Stimulated activated CD8-positive, alpha-beta memory T cell treated with anti-CD3 and anti-CD28 coated beads, Interleukin-4, amount 100 ng/mL, for 48 hours (primary cell): Measurements from ENCODE around the gene KLF13.
A peak's percentile ranks its signal among the peaks of the same experiment; 100 is the strongest.

Experiments
- DNase-seq: peaks from one replicate; pipeline ENCODE4 v3.0.0-alpha.2; 2020

The KLF13 gene

GRCh38 chr15:31317421-31318327, 9.0 kb upstream of the KLF13 start:
- DNase-seq = no peak

- DNase-seq = no peak
These were observed 8.2 kb upstream of the KLF13 start for GRCh38 chr15:31318429-31318828.

DNA sequence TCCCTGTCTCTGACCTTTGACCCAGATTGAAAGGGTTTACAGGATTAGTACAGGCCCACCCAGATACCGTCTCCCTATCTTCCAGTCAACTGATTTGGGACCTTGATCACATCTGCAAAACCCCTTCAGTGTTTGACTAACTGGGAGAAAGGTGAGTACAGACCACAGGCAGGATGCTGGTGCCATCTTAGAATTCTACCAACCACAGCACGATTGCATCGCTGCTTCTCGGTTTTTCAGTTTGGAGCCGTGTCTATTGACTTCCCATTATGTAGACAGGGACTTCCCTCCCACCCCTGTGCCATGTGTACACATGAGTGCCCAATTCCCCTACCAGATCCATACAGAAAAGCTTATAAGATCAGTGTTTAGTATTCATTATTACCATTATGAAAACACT, 6.6 kb upstream of the KLF13 start:
- no peak for DNase-seq

DNA sequence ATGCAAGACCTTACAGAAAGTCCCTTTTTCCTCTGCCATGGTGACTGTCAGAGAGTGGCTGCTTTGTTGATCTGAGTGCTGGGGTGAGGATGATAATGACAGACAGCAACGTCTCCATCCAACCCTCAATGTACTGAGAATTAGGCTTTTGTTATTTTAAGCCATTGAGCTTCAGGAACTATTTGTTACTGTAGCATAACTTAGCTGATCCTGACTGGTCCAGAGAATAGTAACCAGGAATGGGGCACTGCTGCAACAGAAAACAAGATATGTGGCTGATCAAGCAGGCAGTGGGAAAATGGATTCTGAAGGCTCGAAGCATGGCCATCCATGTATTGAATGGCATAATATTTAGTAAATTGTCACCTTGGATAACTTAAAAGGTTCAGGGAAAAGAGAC, 5.2 kb upstream of the KLF13 start:
- DNase-seq = no peak

- DNase-seq = no peak
These were observed 4.1 kb upstream of the KLF13 start for GRCh38 chr15:31322504-31322903.

GRCh38 chr15:31323627-31324026, 3.0 kb upstream of the KLF13 start:
- DNase-seq = no peak

DNA sequence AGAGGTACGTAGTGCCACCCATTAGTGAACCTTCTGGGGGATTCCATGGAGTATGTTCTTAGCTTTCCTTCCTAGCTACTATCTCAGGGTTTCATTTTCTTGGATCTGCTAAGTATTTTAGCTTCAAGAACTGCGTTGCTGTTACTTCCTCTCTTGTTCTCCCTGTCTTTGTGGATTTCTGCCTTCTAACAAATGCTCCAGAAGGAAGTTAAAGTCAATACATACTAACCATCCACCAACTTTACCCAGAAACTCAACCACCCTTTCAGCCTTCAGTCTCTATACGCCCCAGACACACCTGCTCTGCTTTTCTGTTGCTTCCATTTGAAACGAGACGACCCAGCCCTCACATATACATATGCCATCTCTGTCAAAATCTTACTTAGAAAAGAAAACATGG, 2.4 kb upstream of the KLF13 start:
- no peak for DNase-seq

- no peak for DNase-seq
These were observed 1.6 kb upstream of the KLF13 start for GRCh38 chr15:31324806-31325594.

DNA sequence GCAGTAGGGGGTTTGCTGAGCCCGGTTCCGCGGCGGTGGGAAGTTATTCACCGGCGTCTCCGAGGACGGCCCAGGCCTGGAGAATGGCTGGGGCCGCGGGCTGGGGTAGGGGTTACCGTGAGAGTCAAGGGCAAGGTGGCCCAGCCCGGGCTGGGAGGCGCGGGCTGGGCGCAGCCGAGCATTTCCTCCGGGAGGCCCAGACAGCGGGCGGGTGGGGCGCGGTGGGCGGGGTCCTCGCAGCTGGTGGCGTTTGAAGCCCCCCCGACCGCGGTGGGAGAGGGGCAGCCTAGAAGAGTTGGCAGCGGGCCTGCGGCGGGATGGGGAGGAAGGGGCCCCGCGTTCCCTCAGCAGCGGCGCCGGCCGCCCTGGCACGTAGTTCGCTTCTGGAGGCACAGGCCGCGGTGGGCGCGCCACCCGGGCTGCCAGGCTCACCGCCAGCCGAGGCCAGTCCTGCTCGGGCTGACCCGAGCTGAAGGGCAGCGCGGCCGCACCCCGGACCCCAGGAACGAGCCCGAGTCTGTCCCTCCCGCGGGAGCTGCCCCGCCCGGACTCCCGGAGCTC, 960 bp upstream of the KLF13 start:
- peak; percentile 61 for DNase-seq

GRCh38 chr15:31326875-31327668, 437 bp downstream of the KLF13 start:
- DNase-seq = no peak

DNA sequence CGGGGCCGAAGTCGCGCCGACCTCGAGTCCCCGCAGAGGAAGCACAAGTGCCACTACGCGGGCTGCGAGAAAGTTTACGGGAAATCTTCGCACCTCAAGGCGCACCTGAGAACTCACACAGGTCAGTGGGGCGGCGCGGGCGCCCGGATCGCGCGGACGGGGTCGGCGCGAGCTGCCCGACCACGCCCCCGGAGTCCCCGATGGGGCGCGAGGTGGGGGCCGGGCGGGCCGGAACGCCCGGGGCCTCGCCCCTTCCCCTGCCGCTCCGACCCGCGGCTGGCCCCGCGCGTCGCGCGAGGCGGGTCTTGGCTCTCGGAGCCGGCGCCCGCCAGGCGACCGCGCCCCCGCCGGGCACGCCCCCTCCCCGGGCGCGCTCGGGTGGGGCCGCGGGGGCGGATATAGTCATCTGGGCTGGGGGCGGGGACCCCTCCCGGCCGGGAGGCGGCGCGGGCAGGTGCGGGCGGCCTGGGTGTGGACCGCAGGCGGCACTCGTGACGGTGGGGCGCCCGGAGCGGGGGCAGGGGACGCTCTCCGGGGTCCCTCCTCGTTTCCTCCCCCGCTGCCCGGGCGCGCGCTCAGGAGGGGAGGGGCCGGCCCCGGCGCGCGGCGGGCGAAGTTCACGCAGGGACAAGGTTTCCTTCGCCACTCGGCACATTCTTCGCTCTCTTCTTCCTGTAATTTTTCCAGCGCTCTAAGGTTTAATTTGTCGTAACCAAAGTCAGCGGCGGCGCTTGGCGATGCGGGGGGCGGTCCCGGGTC, 1.2 kb downstream of the KLF13 start:
- DNase-seq = peak; percentile 70

- DNase-seq = peak; percentile 85
These were observed 1.9 kb downstream of the KLF13 start for GRCh38 chr15:31328428-31328968.

DNA sequence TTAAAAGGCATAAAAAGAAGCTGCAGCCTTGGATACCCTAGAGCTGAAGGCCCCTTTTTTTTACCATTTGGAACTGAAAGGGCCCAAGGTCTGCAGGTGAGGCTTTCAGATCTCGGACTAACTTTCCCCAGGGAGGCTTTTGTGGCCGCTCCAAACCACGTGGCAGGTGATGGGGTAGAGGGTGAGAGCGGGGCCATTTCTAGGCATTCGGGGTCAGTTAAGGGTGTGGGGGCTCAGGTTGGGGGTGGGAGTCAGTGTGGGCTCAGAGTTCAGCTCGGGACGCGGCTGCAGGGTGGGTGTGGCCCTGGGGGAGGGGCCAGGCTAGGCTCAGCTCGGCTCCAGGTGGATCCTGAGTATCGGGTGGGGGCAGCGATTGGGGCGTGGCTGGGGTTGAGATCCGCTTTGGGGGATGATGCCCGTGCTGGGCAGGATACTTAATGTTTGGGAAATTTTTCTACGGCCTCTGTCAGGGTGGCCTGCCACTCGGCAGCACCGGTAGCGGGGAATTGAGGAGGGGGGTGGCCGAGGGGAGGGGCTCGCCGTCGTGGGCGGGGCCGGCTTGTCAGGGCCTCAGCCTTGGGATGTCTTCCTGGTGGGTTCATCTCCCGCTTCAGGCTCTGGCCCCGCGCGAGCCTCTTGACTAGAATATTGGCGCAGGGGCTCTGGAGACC, 2.5 kb downstream of the KLF13 start:
- peak; percentile 64 for DNase-seq

GRCh38 chr15:31329640-31330010, 3.0 kb downstream of the KLF13 start:
- DNase-seq = no peak

- DNase-seq = no peak
These were observed 3.6 kb downstream of the KLF13 start for GRCh38 chr15:31330111-31330785.

DNA sequence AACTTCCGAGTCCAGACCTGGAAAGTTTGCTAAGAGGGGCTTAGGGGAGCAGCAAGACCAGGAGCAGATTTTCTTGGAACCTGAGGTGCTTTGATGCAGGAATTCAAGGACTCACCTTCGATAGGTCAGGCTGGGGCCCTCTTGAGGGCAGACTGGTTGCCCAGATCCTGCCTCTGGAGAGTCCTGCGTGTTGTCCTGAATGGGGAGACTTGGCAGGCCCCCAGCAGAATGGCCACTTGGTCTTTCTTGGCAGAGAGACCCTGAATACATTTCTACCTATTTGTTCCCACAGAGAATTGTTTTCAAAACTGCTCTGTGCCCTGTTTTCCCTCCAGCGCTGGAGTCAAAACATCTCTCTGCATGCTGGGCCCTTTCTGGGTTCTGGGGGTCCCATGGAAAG, 4.2 kb downstream of the KLF13 start:
- no peak for DNase-seq

- DNase-seq = no peak
These were observed 4.8 kb downstream of the KLF13 start for GRCh38 chr15:31331389-31331788.

DNA sequence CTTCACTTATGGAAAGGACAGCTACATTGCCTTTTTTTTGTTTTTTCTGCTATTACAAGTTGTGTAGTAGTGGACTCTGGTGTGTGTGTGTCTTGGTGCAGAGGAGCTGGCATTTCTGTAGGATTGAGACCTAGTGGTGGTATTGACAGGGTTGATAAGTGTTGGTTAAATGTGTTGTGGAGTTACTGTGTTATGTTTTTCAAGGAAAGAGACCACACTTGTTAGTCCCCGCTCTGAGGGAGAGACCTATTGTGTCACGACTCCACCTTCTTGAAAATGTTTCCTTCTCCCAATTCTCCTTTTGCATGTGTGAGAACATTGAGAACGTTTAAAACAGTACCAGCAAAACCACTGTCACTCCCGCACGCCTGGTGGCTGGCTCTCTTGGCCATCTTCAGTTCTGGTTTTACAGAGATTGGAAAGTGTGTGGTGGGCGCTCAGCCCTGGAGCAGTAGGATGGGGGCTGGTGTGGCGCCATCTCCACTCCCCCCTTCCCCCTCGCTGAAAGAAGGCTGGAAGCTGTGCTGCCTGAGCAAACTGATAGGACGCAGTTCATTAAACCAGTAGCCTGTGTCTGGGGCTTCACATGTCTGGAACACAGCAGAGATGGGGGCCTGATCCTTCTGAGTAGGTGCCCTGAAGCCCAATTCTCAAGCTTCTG, 5.5 kb downstream of the KLF13 start:
- peak; percentile 60 for DNase-seq

GRCh38 chr15:31332681-31333071, 6.0 kb downstream of the KLF13 start:
- no peak for DNase-seq

DNA sequence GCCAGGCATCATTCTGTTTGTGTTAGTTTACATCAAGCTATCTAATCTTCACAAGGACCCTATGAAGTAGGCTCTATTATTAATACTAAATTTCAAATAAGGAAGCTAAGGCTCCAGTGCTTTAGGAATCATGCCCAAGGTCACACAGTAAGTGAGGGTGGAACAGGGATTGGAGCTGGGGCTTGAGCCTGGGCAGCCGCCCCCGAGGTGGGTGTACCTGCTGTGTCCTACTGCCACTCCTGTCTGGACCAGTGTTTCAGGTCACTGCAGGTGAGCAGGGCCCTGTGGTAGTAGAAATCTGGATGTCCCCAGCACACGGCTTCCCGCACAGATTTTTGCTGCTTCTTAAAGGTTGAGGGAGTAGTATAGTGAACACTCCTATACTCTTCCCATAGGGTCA, 6.5 kb downstream of the KLF13 start:
- DNase-seq = no peak
